HepG2 (cell line): Measurements from ENCODE around the gene ARID3C. TPM values are rescaled to one million over a fixed set of nuclear protein-coding genes. Genes with fewer than 3 reads are reported as not detected.

Experiments used
- CC2D1A ChIP-seq: sonication (generic); formaldehyde crosslinking; IDR thresholded peaks from 2 replicates; pipeline ENCODE4 v1.8.1; 2023; ENCODE audit warnings: mild to moderate bottlenecking, missing genetic modification reagents
- ERF ChIP-seq: IDR thresholded peaks from 2 replicates; pipeline ENCODE4 v1.6.1; 2018; ENCODE audit warnings: missing biosample characterization, missing genetic modification reagents
- ESRRA ChIP-seq: sonication (generic); formaldehyde crosslinking; IDR thresholded peaks from 2 replicates; pipeline ENCODE4 v1.5.1; 2020; ENCODE audit warnings: mild to moderate bottlenecking, low read depth, missing genetic modification reagents
- GATAD2A ChIP-seq: IDR thresholded peaks from 2 replicates; pipeline ENCODE4 v1.6.1; 2016
- HIVEP1 ChIP-seq: sonication (generic); formaldehyde crosslinking; IDR thresholded peaks from 2 replicates; pipeline ENCODE4 v1.4.0; 2020; ENCODE audit warnings: mild to moderate bottlenecking, missing genetic modification reagents
- HOXA5 ChIP-seq: sonication (generic); formaldehyde crosslinking; IDR thresholded peaks from 2 replicates; pipeline ENCODE4 v1.4.0; 2020; ENCODE audit warnings: missing genetic modification reagents
- IRF1 ChIP-seq: sonication (generic); formaldehyde crosslinking; IDR thresholded peaks from 2 replicates; pipeline ENCODE4 v1.4.0; 2020; ENCODE audit warnings: low read depth, mild to moderate bottlenecking, missing genetic modification reagents
- NFIC ChIP-seq: IDR thresholded peaks from 2 replicates; pipeline ENCODE4 v1.6.1; 2012; ENCODE audit warnings: mild to moderate bottlenecking, low read length, inconsistent platforms
- PHF21A ChIP-seq: sonication (generic); formaldehyde crosslinking; IDR thresholded peaks from 2 replicates; pipeline ENCODE4 v1.5.0; 2020; ENCODE audit warnings: mild to moderate bottlenecking, missing genetic modification reagents
- SIX4 ChIP-seq: sonication (generic); formaldehyde crosslinking; IDR thresholded peaks from 2 replicates; pipeline ENCODE4 v1.4.0; 2020; ENCODE audit warnings: missing genetic modification reagents
- TBL1XR1 ChIP-seq: fragments of 150-350 bp; IDR thresholded peaks from 2 replicates; pipeline ENCODE4 v1.6.1; 2014; ENCODE audit warnings: borderline replicate concordance, low read length; ENCODE audit not compliant: partially characterized antibody
- ZFYVE20 ChIP-seq: sonication (generic); formaldehyde crosslinking; IDR thresholded peaks from 2 replicates; pipeline ENCODE4 v1.8.0; 2023; ENCODE audit warnings: low read depth, mild to moderate bottlenecking, moderate library complexity, missing genetic modification reagents, borderline replicate concordance
- ZNF121 ChIP-seq: sonication (generic); formaldehyde crosslinking; IDR thresholded peaks from 2 replicates; pipeline ENCODE4 v1.5.0; 2020; ENCODE audit warnings: mild to moderate bottlenecking, missing genetic modification reagents
- ZNF20 ChIP-seq: sonication (generic); formaldehyde crosslinking; IDR thresholded peaks from 2 replicates; pipeline ENCODE4 v1.4.0; 2020; ENCODE audit warnings: mild to moderate bottlenecking, moderate library complexity, missing genetic modification reagents
- ZNF430 ChIP-seq: sonication (generic); formaldehyde crosslinking; IDR thresholded peaks from 2 replicates; pipeline ENCODE4 v1.9.0; 2021; ENCODE audit warnings: mild to moderate bottlenecking, missing genetic modification reagents
- ZNF446 ChIP-seq: sonication (generic); formaldehyde crosslinking; IDR thresholded peaks from 2 replicates; pipeline ENCODE4 v1.5.0; 2020; ENCODE audit warnings: mild to moderate bottlenecking, missing genetic modification reagents
- ZNF775 ChIP-seq: sonication (generic); formaldehyde crosslinking; IDR thresholded peaks from 2 replicates; pipeline ENCODE4 v1.4.0; 2020; ENCODE audit warnings: missing genetic modification reagents, mild to moderate bottlenecking, moderate library complexity, borderline replicate concordance
- ZNF777 ChIP-seq: sonication (generic); formaldehyde crosslinking; IDR thresholded peaks from 2 replicates; pipeline ENCODE4 v1.4.0; 2020; ENCODE audit warnings: missing genetic modification reagents
- polyA plus RNA-seq, 8 experiments: library from polyadenylated mRNA; depleted of rRNA in 3 of 8; stranded (reverse) in 7 of 8; unstranded in 1 of 8; fragments of >200 nt; fragmentation: Illumina TruSeq in 4 of 8; extraction: Trizol in 4 of 8; gene quantifications; 2 replicates each; pipeline versions ENCODE4 v1.2.1 to v1.2.3, GENCODE V29; 2011 to 2016; ENCODE audit warnings: low read depth in 4 of 8, missing spikeins in 1 of 8, mixed read lengths in 1 of 8; ENCODE audit not compliant: insufficient read depth in 1 of 8
- total RNA-seq, 5 experiments: library from RNA; depleted of rRNA; stranded (reverse); fragments of >200 nt; fragmentation: Illumina TruSeq; extraction: Trizol; gene quantifications; 2 replicates each; pipeline ENCODE4 v1.2.3, GENCODE V29; 2016; ENCODE audit warnings: low read depth in 1 of 5
- TF ChIP-seq, protein P1 (sequence below): sonication (generic); formaldehyde crosslinking; IDR thresholded peaks from 2 replicates; pipeline ENCODE4 v1.4.0; 2020; ENCODE audit warnings: missing genetic modification reagents
- TF ChIP-seq, protein P2 (sequence below): sonication (generic); formaldehyde crosslinking; IDR thresholded peaks from 2 replicates; pipeline ENCODE4 v1.4.0; 2020; ENCODE audit warnings: missing genetic modification reagents

Gene ARID3C
- total and polyA plus RNA-seq, 2 of the 13 experiments (the other 11 are each of a cell fraction or from before 2014, with no cell fraction given), result not detected

GRCh38 chr9:34646211-34647083 lies 17.6 kb upstream of the ARID3C start, which contains the start of gene GALT (continued):
- TF ChIP-seq ESRRA (CRISPR knock-in tag) (0 out of 2 replicates have a peak, but pooled peaks have one; percentile 14), ZNF446 (CRISPR knock-in tag) (0 out of 2 replicates have a peak, but pooled peaks have one; percentile 68), IRF1 (peak; percentile 61; the same call in 1 of the 2 replicates), HOXA5 (CRISPR knock-in tag) (no peak), ZNF775 (CRISPR knock-in tag) (no peak), NFIC (no peak), ERF (CRISPR knock-in tag) (peak; percentile 80), TBL1XR1 (no peak), CC2D1A (CRISPR knock-in tag) (no peak), PHF21A (peak; percentile 71), ZNF430 (CRISPR knock-in tag) (peak; percentile 33; the same call in 1 of the 2 replicates), GATAD2A (CRISPR knock-in tag) (peak; percentile 81), SIX4 (CRISPR knock-in tag) (0 out of 2 replicates have a peak, but pooled peaks have one; percentile 34), HIVEP1 (peak; percentile 79), ZNF20 (CRISPR knock-in tag) (no peak), ZFYVE20 (CRISPR knock-in tag) (peak; percentile 53; the same call in 1 of the 2 replicates), ZNF777 (peak; percentile 83), ZNF121 (peak; percentile 57; the same call in 1 of the 2 replicates)
- TF ChIP-seq, protein P1, sequence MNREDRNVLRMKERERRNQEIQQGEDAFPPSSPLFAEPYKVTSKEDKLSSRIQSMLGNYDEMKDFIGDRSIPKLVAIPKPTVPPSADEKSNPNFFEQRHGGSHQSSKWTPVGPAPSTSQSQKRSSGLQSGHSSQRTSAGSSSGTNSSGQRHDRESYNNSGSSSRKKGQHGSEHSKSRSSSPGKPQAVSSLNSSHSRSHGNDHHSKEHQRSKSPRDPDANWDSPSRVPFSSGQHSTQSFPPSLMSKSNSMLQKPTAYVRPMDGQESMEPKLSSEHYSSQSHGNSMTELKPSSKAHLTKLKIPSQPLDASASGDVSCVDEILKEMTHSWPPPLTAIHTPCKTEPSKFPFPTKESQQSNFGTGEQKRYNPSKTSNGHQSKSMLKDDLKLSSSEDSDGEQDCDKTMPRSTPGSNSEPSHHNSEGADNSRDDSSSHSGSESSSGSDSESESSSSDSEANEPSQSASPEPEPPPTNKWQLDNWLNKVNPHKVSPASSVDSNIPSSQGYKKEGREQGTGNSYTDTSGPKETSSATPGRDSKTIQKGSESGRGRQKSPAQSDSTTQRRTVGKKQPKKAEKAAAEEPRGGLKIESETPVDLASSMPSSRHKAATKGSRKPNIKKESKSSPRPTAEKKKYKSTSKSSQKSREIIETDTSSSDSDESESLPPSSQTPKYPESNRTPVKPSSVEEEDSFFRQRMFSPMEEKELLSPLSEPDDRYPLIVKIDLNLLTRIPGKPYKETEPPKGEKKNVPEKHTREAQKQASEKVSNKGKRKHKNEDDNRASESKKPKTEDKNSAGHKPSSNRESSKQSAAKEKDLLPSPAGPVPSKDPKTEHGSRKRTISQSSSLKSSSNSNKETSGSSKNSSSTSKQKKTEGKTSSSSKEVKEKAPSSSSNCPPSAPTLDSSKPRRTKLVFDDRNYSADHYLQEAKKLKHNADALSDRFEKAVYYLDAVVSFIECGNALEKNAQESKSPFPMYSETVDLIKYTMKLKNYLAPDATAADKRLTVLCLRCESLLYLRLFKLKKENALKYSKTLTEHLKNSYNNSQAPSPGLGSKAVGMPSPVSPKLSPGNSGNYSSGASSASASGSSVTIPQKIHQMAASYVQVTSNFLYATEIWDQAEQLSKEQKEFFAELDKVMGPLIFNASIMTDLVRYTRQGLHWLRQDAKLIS (CRISPR knock-in tag), result no peak; the same call in 1 of the 2 replicates
- TF ChIP-seq, protein P2, sequence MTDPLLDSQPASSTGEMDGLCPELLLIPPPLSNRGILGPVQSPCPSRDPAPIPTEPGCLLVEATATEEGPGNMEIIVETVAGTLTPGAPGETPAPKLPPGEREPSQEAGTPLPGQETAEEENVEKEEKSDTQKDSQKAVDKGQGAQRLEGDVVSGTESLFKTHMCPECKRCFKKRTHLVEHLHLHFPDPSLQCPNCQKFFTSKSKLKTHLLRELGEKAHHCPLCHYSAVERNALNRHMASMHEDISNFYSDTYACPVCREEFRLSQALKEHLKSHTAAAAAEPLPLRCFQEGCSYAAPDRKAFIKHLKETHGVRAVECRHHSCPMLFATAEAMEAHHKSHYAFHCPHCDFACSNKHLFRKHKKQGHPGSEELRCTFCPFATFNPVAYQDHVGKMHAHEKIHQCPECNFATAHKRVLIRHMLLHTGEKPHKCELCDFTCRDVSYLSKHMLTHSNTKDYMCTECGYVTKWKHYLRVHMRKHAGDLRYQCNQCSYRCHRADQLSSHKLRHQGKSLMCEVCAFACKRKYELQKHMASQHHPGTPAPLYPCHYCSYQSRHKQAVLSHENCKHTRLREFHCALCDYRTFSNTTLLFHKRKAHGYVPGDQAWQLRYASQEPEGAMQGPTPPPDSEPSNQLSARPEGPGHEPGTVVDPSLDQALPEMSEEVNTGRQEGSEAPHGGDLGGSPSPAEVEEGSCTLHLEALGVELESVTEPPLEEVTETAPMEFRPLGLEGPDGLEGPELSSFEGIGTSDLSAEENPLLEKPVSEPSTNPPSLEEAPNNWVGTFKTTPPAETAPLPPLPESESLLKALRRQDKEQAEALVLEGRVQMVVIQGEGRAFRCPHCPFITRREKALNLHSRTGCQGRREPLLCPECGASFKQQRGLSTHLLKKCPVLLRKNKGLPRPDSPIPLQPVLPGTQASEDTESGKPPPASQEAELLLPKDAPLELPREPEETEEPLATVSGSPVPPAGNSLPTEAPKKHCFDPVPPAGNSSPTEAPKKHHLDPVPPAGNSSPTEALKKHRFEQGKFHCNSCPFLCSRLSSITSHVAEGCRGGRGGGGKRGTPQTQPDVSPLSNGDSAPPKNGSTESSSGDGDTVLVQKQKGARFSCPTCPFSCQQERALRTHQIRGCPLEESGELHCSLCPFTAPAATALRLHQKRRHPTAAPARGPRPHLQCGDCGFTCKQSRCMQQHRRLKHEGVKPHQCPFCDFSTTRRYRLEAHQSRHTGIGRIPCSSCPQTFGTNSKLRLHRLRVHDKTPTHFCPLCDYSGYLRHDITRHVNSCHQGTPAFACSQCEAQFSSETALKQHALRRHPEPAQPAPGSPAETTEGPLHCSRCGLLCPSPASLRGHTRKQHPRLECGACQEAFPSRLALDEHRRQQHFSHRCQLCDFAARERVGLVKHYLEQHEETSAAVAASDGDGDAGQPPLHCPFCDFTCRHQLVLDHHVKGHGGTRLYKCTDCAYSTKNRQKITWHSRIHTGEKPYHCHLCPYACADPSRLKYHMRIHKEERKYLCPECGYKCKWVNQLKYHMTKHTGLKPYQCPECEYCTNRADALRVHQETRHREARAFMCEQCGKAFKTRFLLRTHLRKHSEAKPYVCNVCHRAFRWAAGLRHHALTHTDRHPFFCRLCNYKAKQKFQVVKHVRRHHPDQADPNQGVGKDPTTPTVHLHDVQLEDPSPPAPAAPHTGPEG (CRISPR knock-in tag), result no peak
